K562 (cell line): ENCODE measurements around the gene AZU1.

Experiments used
- CHCHD3 ChIP-seq: fragments of 250-450 bp; sonication (Bioruptor Pico); IDR thresholded peaks from 2 replicates; pipeline ENCODE4 v2.1.2; 2022; ENCODE audit warnings: mild to moderate bottlenecking
- FOXA1 ChIP-seq: fragments of 450-650 bp; IDR thresholded peaks from 2 replicates; pipeline ENCODE4 v1.6.1; 2016; ENCODE audit warnings: mild to moderate bottlenecking, borderline replicate concordance
- GATAD2B ChIP-seq: fragments of 450-650 bp; IDR thresholded peaks from 2 replicates; pipeline ENCODE4 v1.6.1; 2017; ENCODE audit warnings: mild to moderate bottlenecking, borderline replicate concordance
- MAFF ChIP-seq: IDR thresholded peaks from 2 replicates; pipeline ENCODE4 v1.6.1; 2012; ENCODE audit warnings: low read length, improper control_type of control experiment
- NFATC3 ChIP-seq: fragments of 450-650 bp; IDR thresholded peaks from 2 replicates; pipeline ENCODE4 v1.6.1; 2017; ENCODE audit warnings: mild to moderate bottlenecking
- PHF21A ChIP-seq: fragments of 450-650 bp; IDR thresholded peaks from 2 replicates; pipeline ENCODE4 v1.6.1; 2017; ENCODE audit warnings: low read depth, borderline replicate concordance
- POLR2A ChIP-seq: fragments of 450-650 bp; conservative IDR thresholded peaks from 2 replicates; pipeline ENCODE4 v1.6.1; 2016
- POU5F1 ChIP-seq: fragments of 150-350 bp; IDR thresholded peaks from 2 replicates; pipeline ENCODE4 v1.6.1; 2014; ENCODE audit warnings: borderline replicate concordance, low read length, low read depth, mild to moderate bottlenecking; ENCODE audit not compliant: partially characterized antibody
- SETDB1 ChIP-seq: IDR thresholded peaks from one replicate; pipeline ENCODE4 v1.6.1; 2012; ENCODE audit warnings: low read length, control low read depth, inconsistent platforms
- SREBF2 ChIP-seq: sonication (generic); formaldehyde crosslinking; IDR thresholded peaks from 2 replicates; pipeline ENCODE4 v1.4.0; 2020; ENCODE audit warnings: mild to moderate bottlenecking, missing genetic modification reagents
- TRIM28 ChIP-seq: fragments of 450-650 bp; IDR thresholded peaks from 2 replicates; pipeline ENCODE4 v1.6.1; 2017
- TF ChIP-seq, protein P1 (sequence below), 3 experiments: IDR thresholded peaks in 2 of 3; conservative IDR thresholded peaks in 1 of 3; 2 replicates each; pipeline ENCODE4 v1.5.1; 2011 to 2012; ENCODE audit warnings: low read length in 3 of 3, mild to moderate bottlenecking in 3 of 3, control low read depth in 2 of 3, improper control_type of control experiment in 1 of 3, inconsistent platforms in 1 of 3, low read depth in 1 of 3, mixed read lengths in 1 of 3, moderate library complexity in 1 of 3; ENCODE audit not compliant: insufficient read depth in 2 of 3
- TF ChIP-seq, protein P2 (sequence below): fragments of 250-450 bp; sonication (Bioruptor Pico); IDR thresholded peaks from 2 replicates; pipeline ENCODE4 v1.5.0; 2020; ENCODE audit warnings: mild to moderate bottlenecking, borderline replicate concordance
- TF ChIP-seq, protein P3 (sequence below), 2 experiments: fragments of 450-650 bp in 1 of 2; sonication (generic) in 1 of 2; formaldehyde crosslinking; conservative IDR thresholded peaks; 2 replicates each; pipeline versions ENCODE4 v1.4.0 to v1.8.1; 2020 to 2022; ENCODE audit warnings: mild to moderate bottlenecking in 1 of 2, missing genetic modification reagents in 1 of 2

DNA sequence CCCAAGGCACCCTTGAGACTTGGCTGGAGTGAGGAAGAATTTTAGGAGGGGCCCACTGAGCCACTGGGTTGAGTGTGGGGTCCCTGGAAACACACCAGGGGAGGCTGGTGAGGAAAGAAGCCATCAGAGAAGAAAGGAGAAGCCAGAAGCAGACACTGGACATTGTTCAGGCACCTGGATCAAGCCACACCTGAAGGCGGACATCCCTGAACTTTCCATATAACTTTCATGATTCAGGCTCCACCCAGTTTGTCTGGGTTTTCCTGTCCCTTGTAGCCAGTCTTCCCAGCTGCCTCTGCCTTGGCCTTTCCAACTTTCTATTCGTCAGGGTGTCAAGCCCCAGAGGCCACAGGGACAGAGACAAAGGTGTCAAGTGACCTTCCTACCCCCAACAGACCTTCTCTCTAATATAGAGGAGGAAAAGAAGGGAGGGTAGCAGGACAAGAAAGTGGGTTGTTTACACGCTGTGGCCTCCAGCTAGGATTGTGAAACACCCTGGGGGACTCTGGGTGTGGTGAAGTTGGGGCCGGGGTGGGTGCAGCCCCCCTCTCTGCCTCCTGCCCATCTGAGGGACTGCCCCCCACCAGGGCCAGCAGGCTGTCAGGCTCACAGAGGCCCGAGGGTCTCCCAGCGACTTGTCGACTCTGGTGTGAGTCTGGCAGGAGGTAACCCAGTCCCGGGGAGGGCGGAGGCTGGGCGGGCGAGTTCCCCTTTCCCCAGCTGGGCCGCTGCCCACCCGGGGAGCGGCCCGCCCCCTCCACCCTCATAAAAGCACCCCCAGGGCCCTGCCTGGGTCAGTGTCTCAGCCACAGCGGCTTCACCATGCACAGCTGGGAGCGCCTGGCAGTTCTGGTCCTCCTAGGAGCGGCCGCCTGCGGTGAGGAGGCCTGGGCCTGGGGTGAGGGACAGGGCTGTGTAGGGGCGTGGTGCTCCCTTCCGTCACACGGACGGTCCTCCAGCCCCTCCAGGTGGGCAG, 31.5 kb downstream of the AZU1 start, which contains the start of gene CFD:
- TF ChIP-seq SREBF2 (CRISPR knock-in tag) = no peak
- TF ChIP-seq, protein P1, sequence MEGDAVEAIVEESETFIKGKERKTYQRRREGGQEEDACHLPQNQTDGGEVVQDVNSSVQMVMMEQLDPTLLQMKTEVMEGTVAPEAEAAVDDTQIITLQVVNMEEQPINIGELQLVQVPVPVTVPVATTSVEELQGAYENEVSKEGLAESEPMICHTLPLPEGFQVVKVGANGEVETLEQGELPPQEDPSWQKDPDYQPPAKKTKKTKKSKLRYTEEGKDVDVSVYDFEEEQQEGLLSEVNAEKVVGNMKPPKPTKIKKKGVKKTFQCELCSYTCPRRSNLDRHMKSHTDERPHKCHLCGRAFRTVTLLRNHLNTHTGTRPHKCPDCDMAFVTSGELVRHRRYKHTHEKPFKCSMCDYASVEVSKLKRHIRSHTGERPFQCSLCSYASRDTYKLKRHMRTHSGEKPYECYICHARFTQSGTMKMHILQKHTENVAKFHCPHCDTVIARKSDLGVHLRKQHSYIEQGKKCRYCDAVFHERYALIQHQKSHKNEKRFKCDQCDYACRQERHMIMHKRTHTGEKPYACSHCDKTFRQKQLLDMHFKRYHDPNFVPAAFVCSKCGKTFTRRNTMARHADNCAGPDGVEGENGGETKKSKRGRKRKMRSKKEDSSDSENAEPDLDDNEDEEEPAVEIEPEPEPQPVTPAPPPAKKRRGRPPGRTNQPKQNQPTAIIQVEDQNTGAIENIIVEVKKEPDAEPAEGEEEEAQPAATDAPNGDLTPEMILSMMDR (IDR thresholded peaks at IDR 0.05 in 2 of 3, conservative IDR thresholded peaks at IDR 0.05 in 1 of 3; ENCODE audit: insufficient read depth in 2 of 3, low read depth in 1 of 3, low read length in 3 of 3) = peak in 1 of 3 experiments; percentile 25; a peak in 2 of 6 replicates
- TF ChIP-seq PHF21A = no peak
- TF ChIP-seq FOXA1 = no peak
- no peak for TF ChIP-seq SETDB1
- no peak for TF ChIP-seq MAFF
- TF ChIP-seq POLR2A = no peak
- no peak for TF ChIP-seq POU5F1
- no peak for TF ChIP-seq GATAD2B
- no peak for TF ChIP-seq NFATC3
- TF ChIP-seq, protein P2, sequence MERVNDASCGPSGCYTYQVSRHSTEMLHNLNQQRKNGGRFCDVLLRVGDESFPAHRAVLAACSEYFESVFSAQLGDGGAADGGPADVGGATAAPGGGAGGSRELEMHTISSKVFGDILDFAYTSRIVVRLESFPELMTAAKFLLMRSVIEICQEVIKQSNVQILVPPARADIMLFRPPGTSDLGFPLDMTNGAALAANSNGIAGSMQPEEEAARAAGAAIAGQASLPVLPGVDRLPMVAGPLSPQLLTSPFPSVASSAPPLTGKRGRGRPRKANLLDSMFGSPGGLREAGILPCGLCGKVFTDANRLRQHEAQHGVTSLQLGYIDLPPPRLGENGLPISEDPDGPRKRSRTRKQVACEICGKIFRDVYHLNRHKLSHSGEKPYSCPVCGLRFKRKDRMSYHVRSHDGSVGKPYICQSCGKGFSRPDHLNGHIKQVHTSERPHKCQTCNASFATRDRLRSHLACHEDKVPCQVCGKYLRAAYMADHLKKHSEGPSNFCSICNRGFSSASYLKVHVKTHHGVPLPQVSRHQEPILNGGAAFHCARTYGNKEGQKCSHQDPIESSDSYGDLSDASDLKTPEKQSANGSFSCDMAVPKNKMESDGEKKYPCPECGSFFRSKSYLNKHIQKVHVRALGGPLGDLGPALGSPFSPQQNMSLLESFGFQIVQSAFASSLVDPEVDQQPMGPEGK (CRISPR knock-in tag) = no peak
- TF ChIP-seq, protein P3, sequence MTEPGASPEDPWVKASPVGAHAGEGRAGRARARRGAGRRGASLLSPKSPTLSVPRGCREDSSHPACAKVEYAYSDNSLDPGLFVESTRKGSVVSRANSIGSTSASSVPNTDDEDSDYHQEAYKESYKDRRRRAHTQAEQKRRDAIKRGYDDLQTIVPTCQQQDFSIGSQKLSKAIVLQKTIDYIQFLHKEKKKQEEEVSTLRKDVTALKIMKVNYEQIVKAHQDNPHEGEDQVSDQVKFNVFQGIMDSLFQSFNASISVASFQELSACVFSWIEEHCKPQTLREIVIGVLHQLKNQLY (CRISPR knock-in tag; conservative IDR thresholded peaks at IDR 0.05) = no peak
- no peak for TF ChIP-seq TRIM28
- no peak for TF ChIP-seq CHCHD3 (CRISPR knock-in tag)
